Measurements from ENCODE around the gene FZD2. TPM values are rescaled to one million over a fixed set of nuclear protein-coding genes. Genes with fewer than 3 reads are reported as not detected.
"Not testable (repeated sequence)": the region's sequence is repeated elsewhere in the genome, so short reads cannot be mapped to it uniquely, and the experiment has no call there.

Gene FZD2
- total RNA-seq, 2 experiments from 2014 or later, result not detected

DNA sequence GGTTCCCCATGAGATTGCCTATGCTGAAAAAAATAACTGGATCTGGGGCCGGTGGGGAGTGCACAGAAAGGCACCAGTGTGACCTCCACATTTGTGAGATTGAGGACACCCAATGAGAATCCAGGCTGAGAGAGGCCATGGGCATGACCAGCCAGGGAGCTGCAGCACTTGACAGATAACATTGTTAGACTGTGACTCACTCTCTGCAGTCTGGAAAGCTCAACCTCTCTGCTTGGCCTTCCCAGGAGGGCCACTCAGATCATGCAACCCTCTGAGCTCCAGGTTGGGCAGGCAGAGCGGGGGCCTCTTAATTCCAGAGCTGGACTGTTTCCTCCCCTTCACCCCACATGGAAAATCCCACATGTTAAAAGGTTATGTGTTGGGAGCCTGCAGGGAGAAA, 30.1 kb downstream of the FZD2 start:
- Histone ChIP-seq H3K4me1 (ENCODE audit: insufficient read depth, low read length) (no peaks in the 10 kb centered on the region), H3K36me3 (ENCODE audit: insufficient read depth, low read length) (no peaks in the 10 kb centered on the region), H3K9me3 (ENCODE audit: control insufficient read depth in 1 of 2, insufficient read depth in 1 of 2, low read length in 2 of 2) (no peaks in the 10 kb centered on the region), H3K27ac (ENCODE audit: low read depth in 1 of 2, low read length in 2 of 2) (no peak overlapping the region), H3K27me3 (ENCODE audit: control insufficient read depth in 1 of 2, insufficient read depth in 2 of 2, low read length in 2 of 2) (no peaks in the 10 kb centered on the region), H3K4me3 (ENCODE audit: low read length) (no peak overlapping the region)
- Mint-ChIP-seq H3K9me3 (no peaks in the 10 kb centered on the region), H3K4me1 (ENCODE audit: low read depth) (no peaks in the 10 kb centered on the region), H3K4me3 (no peak overlapping the region), H3K27me3 (peaks cover 10% of the 10 kb centered on the region), H3K36me3 (ENCODE audit: low read depth) (no peaks in the 10 kb centered on the region), H3K27ac (no peak overlapping the region)
- TF ChIP-seq, protein P1, sequence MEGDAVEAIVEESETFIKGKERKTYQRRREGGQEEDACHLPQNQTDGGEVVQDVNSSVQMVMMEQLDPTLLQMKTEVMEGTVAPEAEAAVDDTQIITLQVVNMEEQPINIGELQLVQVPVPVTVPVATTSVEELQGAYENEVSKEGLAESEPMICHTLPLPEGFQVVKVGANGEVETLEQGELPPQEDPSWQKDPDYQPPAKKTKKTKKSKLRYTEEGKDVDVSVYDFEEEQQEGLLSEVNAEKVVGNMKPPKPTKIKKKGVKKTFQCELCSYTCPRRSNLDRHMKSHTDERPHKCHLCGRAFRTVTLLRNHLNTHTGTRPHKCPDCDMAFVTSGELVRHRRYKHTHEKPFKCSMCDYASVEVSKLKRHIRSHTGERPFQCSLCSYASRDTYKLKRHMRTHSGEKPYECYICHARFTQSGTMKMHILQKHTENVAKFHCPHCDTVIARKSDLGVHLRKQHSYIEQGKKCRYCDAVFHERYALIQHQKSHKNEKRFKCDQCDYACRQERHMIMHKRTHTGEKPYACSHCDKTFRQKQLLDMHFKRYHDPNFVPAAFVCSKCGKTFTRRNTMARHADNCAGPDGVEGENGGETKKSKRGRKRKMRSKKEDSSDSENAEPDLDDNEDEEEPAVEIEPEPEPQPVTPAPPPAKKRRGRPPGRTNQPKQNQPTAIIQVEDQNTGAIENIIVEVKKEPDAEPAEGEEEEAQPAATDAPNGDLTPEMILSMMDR (IDR thresholded peaks at IDR 0.05), result no peak
- no peak for ATAC-seq (ENCODE audit: poor library complexity)
- intact Hi-C loops (cut with DNase I, micrococcal nuclease), result no loop called here
- ChIA-PET CTCF (no interaction called here), POLR2A (no interaction called here)
- no peak for DNase-seq

GRCh38 chr17:44589316-44590071, 32.2 kb downstream of the FZD2 start:
- intact Hi-C loops (cut with DNase I, micrococcal nuclease), result no loop called here
- Mint-ChIP-seq H3K4me3 (no peak overlapping the region), H3K9me3 (no peaks in the 10 kb centered on the region), H3K4me1 (ENCODE audit: low read depth) (no peaks in the 10 kb centered on the region), H3K36me3 (ENCODE audit: low read depth) (no peaks in the 10 kb centered on the region), H3K27ac (no peak overlapping the region), H3K27me3 (peaks cover 11% of the 10 kb centered on the region)
- Histone ChIP-seq H3K9me3 (ENCODE audit: control insufficient read depth in 1 of 2, insufficient read depth in 1 of 2, low read length in 2 of 2) (no peaks in the 10 kb centered on the region), H3K4me3 (ENCODE audit: low read length) (no peak overlapping the region), H3K36me3 (ENCODE audit: insufficient read depth, low read length) (no peaks in the 10 kb centered on the region), H3K27me3 (ENCODE audit: control insufficient read depth in 1 of 2, insufficient read depth in 2 of 2, low read length in 2 of 2) (no peaks in the 10 kb centered on the region), H3K4me1 (ENCODE audit: insufficient read depth, low read length) (no peaks in the 10 kb centered on the region), H3K27ac (ENCODE audit: low read depth in 1 of 2, low read length in 2 of 2) (no peak overlapping the region)
- CTCF ChIA-PET, result no interaction called here
- POLR2A ChIA-PET, result no interaction called here
- TF ChIP-seq, protein P1 (IDR thresholded peaks at IDR 0.05), result no peak
- no peak for DNase-seq
- ATAC-seq (ENCODE audit: poor library complexity), result no peak

- H3K4me3 Mint-ChIP-seq; H3K27me3 ChIP-seq (ENCODE audit: control insufficient read depth in 1 of 2, insufficient read depth in 2 of 2, low read length in 2 of 2); H3K27ac ChIP-seq (ENCODE audit: low read depth in 1 of 2, low read length in 2 of 2); H3K36me3 ChIP-seq (ENCODE audit: insufficient read depth, low read length); H3K36me3 Mint-ChIP-seq (ENCODE audit: low read depth); H3K9me3 ChIP-seq (ENCODE audit: control insufficient read depth in 1 of 2, insufficient read depth in 1 of 2, low read length in 2 of 2); intact Hi-C loops (cut with DNase I, micrococcal nuclease); H3K4me3 ChIP-seq (ENCODE audit: low read length); H3K27ac Mint-ChIP-seq; CTCF ChIA-PET; ATAC-seq (ENCODE audit: poor library complexity); H3K4me1 ChIP-seq (ENCODE audit: insufficient read depth, low read length); DNase-seq; POLR2A ChIA-PET; H3K9me3 Mint-ChIP-seq; H3K4me1 Mint-ChIP-seq (ENCODE audit: low read depth): not testable (repeated sequence)
- H3K27me3 Mint-ChIP-seq, result peaks cover 11% of the 10 kb centered on the region
Observed at GRCh38 chr17:44590072-44590462, 32.8 kb downstream of the FZD2 start.

DNA sequence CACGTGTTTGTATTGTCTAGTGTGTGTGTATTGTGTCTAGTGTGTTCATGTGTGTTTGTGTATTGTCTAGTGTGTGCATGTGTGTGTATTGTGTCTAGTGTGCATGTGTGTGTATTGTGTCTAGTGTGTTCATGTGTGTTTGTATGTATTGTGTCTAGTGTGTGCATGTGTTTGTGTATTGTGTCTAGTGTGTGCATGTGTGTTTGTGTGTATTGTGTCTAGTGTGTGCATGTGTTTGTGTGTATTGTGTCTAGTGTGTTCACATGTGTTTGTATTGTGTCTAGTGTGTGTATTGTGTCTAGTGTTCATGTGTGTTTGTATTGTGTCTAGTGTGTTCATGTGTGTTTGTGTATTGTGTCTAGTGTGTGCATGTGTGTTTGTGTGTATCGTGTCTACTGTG, 33.5 kb downstream of the FZD2 start:
- H3K27me3 Mint-ChIP-seq; H3K36me3 Mint-ChIP-seq (ENCODE audit: low read depth); H3K4me1 ChIP-seq (ENCODE audit: insufficient read depth, low read length); H3K4me3 Mint-ChIP-seq; intact Hi-C loops (cut with DNase I, micrococcal nuclease); H3K9me3 ChIP-seq (ENCODE audit: control insufficient read depth in 1 of 2, insufficient read depth in 1 of 2, low read length in 2 of 2); CTCF ChIA-PET; H3K9me3 Mint-ChIP-seq; H3K27me3 ChIP-seq (ENCODE audit: control insufficient read depth in 1 of 2, insufficient read depth in 2 of 2, low read length in 2 of 2); POLR2A ChIA-PET; H3K27ac ChIP-seq (ENCODE audit: low read depth in 1 of 2, low read length in 2 of 2); H3K4me1 Mint-ChIP-seq (ENCODE audit: low read depth); H3K27ac Mint-ChIP-seq; H3K36me3 ChIP-seq (ENCODE audit: insufficient read depth, low read length); ATAC-seq (ENCODE audit: poor library complexity); H3K4me3 ChIP-seq (ENCODE audit: low read length); DNase-seq: not testable (repeated sequence)
